ENCODE data around the gene OSTM1.

DNA sequence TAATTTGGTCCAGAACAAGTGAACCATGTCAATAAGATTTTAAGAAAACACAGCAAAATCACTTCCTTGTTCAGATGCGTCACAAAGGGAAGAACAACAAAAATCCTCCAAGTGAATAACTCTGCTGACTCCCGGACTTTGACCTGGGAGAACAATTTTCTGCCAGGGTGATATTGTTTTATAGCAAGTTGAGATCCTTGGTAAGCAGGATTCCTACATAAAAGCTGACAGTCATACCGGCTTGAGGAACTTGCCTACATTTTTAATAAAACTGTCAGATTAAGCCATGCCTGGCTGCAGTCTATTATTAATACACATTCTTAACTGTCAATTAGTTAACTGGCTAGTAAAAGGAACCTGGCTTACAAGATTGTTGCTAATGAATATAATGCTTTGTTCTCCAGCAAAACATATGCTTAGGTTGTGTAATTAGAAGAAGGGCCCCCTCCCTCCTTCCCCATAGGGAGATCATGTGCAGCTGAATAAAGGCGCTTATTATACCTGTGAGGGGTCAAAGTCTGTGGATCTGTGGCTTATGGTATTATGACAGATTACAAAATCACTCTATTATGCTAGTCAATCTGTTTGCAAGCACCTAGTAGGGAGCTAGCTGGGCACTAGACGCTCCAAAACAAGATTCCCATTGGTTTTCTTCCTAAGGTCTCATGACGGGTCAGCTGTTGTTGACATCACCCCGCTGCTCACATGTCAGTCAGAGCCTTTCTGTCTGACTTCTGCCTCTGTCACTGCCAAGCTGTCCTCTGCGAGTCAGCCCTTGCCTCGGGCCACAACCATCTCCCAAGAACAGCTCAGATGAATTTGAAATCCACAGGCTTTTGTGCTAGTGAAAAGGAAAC is 71.9 kb downstream of the OSTM1 start:
- no peak for TF ChIP-seq GATA3 (IDR thresholded peaks at IDR 0.05; ENCODE audit: low read depth, low read length)
- no peak for TF ChIP-seq GATA2 (IDR thresholded peaks at IDR 0.05; ENCODE audit: low read depth, low read length)

Measured in SH-SY5Y (cell line).